ENCODE data around the gene ATP6V0A1.

The ATP6V0A1 gene

DNA sequence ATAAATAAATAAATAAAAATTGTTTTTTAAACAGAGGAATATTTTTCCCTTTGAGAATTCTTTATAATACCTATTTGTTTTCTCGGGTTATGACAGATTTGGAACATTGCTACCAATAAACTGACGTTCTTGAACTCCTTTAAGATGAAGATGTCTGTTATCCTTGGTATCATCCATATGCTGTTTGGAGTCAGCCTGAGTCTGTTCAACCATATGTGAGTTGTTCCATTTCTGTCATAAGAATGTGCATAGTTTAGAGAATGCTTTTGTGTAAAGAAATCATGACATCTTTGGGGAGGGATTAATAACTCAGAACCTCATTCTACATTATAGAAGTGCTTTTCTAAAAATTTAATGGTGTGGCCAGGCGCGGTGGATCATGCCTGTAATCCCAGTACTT lies 40.1 kb downstream of the ATP6V0A1 start:
- no peak for DNase-seq (ENCODE audit: low spot score)
- in situ Hi-C loops (cut with MboI; ENCODE audit: low pct_unique_long_range_greater_than_20kb, low sequenced_read_pairs, unreplicated experiment) = no loop called here
- TF ChIP-seq, protein P1, sequence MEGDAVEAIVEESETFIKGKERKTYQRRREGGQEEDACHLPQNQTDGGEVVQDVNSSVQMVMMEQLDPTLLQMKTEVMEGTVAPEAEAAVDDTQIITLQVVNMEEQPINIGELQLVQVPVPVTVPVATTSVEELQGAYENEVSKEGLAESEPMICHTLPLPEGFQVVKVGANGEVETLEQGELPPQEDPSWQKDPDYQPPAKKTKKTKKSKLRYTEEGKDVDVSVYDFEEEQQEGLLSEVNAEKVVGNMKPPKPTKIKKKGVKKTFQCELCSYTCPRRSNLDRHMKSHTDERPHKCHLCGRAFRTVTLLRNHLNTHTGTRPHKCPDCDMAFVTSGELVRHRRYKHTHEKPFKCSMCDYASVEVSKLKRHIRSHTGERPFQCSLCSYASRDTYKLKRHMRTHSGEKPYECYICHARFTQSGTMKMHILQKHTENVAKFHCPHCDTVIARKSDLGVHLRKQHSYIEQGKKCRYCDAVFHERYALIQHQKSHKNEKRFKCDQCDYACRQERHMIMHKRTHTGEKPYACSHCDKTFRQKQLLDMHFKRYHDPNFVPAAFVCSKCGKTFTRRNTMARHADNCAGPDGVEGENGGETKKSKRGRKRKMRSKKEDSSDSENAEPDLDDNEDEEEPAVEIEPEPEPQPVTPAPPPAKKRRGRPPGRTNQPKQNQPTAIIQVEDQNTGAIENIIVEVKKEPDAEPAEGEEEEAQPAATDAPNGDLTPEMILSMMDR (IDR thresholded peaks at IDR 0.05; ENCODE audit: extremely low read depth, insufficient read depth, missing control alignments) = no peak

DNA sequence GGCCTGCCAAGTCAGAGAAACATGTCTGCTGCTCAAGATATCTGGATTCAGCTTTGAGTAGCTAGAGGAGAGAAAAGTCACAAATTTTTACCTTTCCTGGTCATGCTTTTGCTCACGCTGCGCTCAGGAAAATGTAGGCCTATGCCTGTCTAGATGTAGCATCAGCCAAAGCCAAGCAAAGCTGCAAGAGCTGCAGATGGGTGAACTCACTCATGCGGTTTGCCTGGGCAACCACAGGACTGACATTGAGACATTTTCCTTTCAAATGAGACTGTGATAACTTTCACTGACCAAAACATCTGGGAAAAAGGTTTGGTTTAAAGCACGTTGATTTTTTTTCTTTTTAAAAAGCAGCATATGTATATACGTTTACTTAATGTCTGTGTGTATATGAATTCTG lies 43.4 kb downstream of the ATP6V0A1 start:
- no peak for DNase-seq (ENCODE audit: low spot score)
- in situ Hi-C loops (cut with MboI; ENCODE audit: low pct_unique_long_range_greater_than_20kb, low sequenced_read_pairs, unreplicated experiment) = loop anchor here (10.0 to 25.0 kb wide), 2 partner anchors 190 to 277 kb away; no protein-coding TSS in a partner anchor
- TF ChIP-seq, protein P1 (IDR thresholded peaks at IDR 0.05; ENCODE audit: extremely low read depth, insufficient read depth, missing control alignments) = no peak

DNA sequence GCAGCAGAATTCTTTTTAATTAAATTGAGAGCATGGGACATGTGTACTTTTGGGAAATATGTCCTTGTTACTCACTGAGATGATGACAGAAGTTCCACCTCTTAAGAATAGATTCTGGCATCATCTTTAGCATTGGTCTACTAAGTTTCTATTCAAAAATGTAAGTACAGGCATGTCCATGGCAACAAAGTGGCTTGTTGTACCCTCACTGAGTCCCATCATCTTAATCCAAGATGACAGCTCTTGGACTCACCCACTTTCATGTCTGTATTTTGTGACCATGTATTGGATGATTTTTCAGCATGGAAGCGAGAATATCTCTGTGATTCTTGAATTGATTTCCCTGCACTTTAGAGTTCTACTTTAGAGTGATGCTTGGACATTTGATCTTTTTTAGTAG lies 44.2 kb downstream of the ATP6V0A1 start:
- no peak for DNase-seq (ENCODE audit: low spot score)
- in situ Hi-C loops (cut with MboI; ENCODE audit: low pct_unique_long_range_greater_than_20kb, low sequenced_read_pairs, unreplicated experiment) = loop anchor here (10.0 to 25.0 kb wide), 2 partner anchors 191 to 278 kb away; no protein-coding TSS in a partner anchor
- TF ChIP-seq, protein P1 (IDR thresholded peaks at IDR 0.05; ENCODE audit: extremely low read depth, insufficient read depth, missing control alignments) = no peak

DNA sequence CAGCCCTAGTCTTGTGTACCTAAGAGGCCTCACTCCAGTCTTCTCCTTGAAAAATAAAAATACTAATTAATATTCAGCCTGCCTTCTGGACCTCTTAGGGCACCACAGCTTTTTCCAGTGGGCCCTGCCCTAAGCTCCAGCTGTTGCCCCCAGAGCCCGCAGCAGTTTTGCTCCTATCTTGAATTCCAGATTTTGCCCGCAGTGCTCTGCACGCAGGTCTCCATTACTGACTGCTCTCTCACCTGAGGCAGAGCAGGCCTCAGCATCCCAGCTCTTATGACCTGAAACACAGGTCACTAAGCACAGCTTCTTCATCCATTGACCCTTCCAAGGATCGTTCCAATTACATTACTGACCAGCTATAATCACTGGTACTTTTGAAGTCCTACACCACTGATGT lies 49.0 kb downstream of the ATP6V0A1 start:
- in situ Hi-C loops (cut with MboI; ENCODE audit: low pct_unique_long_range_greater_than_20kb, low sequenced_read_pairs, unreplicated experiment) = loop anchor here (10.0 to 25.0 kb wide), 2 partner anchors 195 to 283 kb away; no protein-coding TSS in a partner anchor
- TF ChIP-seq, protein P1 (IDR thresholded peaks at IDR 0.05; ENCODE audit: extremely low read depth, insufficient read depth, missing control alignments) = no peak
- DNase-seq (ENCODE audit: low spot score) = no peak

- in situ Hi-C loops (cut with MboI; ENCODE audit: low pct_unique_long_range_greater_than_20kb, low sequenced_read_pairs, unreplicated experiment) = loop anchor here (10.0 to 25.0 kb wide), 2 partner anchors 196 to 284 kb away; no protein-coding TSS in a partner anchor
- no peak for DNase-seq (ENCODE audit: low spot score)
- TF ChIP-seq, protein P1 (IDR thresholded peaks at IDR 0.05; ENCODE audit: extremely low read depth, insufficient read depth, missing control alignments) = no peak
Measured at GRCh38 chr17:42508426-42509165, 49.9 kb downstream of the ATP6V0A1 start.

- TF ChIP-seq, protein P1 (IDR thresholded peaks at IDR 0.05; ENCODE audit: extremely low read depth, insufficient read depth, missing control alignments) = no peak
- no peak for DNase-seq (ENCODE audit: low spot score)
- in situ Hi-C loops (cut with MboI; ENCODE audit: low pct_unique_long_range_greater_than_20kb, low sequenced_read_pairs, unreplicated experiment) = loop anchor here (10.0 to 25.0 kb wide), 2 partner anchors 197 to 285 kb away; no protein-coding TSS in a partner anchor
Measured at GRCh38 chr17:42509409-42509808, 50.7 kb downstream of the ATP6V0A1 start.

Measured in GM13977 (cell line).